Measurements from ENCODE around the gene DIPK1A. TPM values are rescaled to one million over a fixed set of nuclear protein-coding genes. Genes with fewer than 3 reads are reported as not detected.

Gene DIPK1A
- total RNA-seq, 1 experiment from 2014 or later: 4.8 TPM

- TF ChIP-seq, protein P1, sequence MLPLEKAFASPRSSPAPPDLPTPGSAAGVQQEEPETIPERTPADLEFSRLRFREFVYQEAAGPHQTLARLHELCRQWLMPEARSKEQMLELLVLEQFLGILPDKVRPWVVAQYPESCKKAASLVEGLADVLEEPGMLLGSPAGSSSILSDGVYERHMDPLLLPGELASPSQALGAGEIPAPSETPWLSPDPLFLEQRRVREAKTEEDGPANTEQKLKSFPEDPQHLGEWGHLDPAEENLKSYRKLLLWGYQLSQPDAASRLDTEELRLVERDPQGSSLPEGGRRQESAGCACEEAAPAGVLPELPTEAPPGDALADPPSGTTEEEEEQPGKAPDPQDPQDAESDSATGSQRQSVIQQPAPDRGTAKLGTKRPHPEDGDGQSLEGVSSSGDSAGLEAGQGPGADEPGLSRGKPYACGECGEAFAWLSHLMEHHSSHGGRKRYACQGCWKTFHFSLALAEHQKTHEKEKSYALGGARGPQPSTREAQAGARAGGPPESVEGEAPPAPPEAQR (CRISPR knock-in tag; IDR thresholded peaks at IDR 0.05): no peak
- TF ChIP-seq ZMAT4 (CRISPR knock-in tag; IDR thresholded peaks at IDR 0.05) (no peak), ZNF416 (CRISPR knock-in tag; IDR thresholded peaks at IDR 0.05) (no peak), ZNF671 (CRISPR knock-in tag; IDR thresholded peaks at IDR 0.05) (no peak), ELF4 (CRISPR knock-in tag; IDR thresholded peaks at IDR 0.05; ENCODE audit: low read depth) (no peak), EMX1 (CRISPR knock-in tag; IDR thresholded peaks at IDR 0.05) (no peak), ATF6 (CRISPR knock-in tag; IDR thresholded peaks at IDR 0.05) (no peak), STAT6 (CRISPR knock-in tag; conservative IDR thresholded peaks at IDR 0.05; ENCODE audit: low read depth) (no peak), RELA (CRISPR knock-in tag; IDR thresholded peaks at IDR 0.05; ENCODE audit: borderline replicate concordance) (no peak)
- TF ChIP-seq, protein P2, sequence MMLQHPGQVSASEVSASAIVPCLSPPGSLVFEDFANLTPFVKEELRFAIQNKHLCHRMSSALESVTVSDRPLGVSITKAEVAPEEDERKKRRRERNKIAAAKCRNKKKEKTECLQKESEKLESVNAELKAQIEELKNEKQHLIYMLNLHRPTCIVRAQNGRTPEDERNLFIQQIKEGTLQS (CRISPR knock-in tag; conservative IDR thresholded peaks at IDR 0.05): no peak
Measured at GRCh38 chr1:92995441-92996430, 34.5 kb upstream of the DIPK1A start (continued).

GRCh38 chr1:92994105-92994712, 32.9 kb upstream of the DIPK1A start:
- Mint-ChIP-seq H3K27me3 (ENCODE audit: low read depth) (no peaks in the 10 kb centered on the region), H3K4me3 (no peak overlapping the region), H3K27ac (no peak overlapping the region), H3K4me1 (peaks cover 11% of the 10 kb centered on the region), H3K36me3 (no peaks in the 10 kb centered on the region), H3K9me3 (no peaks in the 10 kb centered on the region)
- ATAC-seq: peak; percentile 90
- POLR2A ChIA-PET: no interaction called here
- CTCF ChIA-PET: interaction anchor here (0.6 to 2.6 kb wide), 31 partner anchors 13 to 1188 kb away, joined by 3 to 43 read pairs (median 5); partner anchors contain the start of gene DIPK1A
- peak; percentile 57 for DNase-seq (ENCODE audit: low spot score)
- TF ChIP-seq SOX15 (CRISPR knock-in tag; IDR thresholded peaks at IDR 0.05) (no peak), CTCF (IDR thresholded peaks at IDR 0.05) (peak; percentile 76), MXD4 (CRISPR knock-in tag; IDR thresholded peaks at IDR 0.05; ENCODE audit: borderline replicate concordance) (no peak), ESRRA (CRISPR knock-in tag; IDR thresholded peaks at IDR 0.05; ENCODE audit: borderline replicate concordance) (peak; percentile 98)
